Eye (tissue), 1 donor: Measurements from ENCODE around the gene GGTLC3.
"Not testable (repeated sequence)": the region's sequence is repeated elsewhere in the genome, so short reads cannot be mapped to it uniquely, and the experiment has no call there.

Experiments
- DNase-seq: peaks from one replicate; pipeline ENCODE4 v3.0.0-alpha.2; 2015

The GGTLC3 gene

GRCh38 chr22:18518061-18518460, at the start of gene GGTLC3:
Gene GGTLC3, minus strand, starts transcription at chr22:18518161. Its CDS starts 264 bp downstream, at chr22:18517897.
- not testable (repeated sequence) for DNase-seq

GRCh38 chr22:18560099-18560974, 42.4 kb upstream of the GGTLC3 start:
- not testable (repeated sequence) for DNase-seq

GRCh38 chr22:18558939-18559338, 41.0 kb upstream of the GGTLC3 start:
- DNase-seq: not testable (repeated sequence)

- not testable (repeated sequence) for DNase-seq
Observed at GRCh38 chr22:18558516-18558915, 40.6 kb upstream of the GGTLC3 start.

- not testable (repeated sequence) for DNase-seq
Observed at GRCh38 chr22:18554280-18555256, 36.6 kb upstream of the GGTLC3 start.

- DNase-seq: not testable (repeated sequence)
Observed at GRCh38 chr22:18552839-18553597, 35.1 kb upstream of the GGTLC3 start.

- not testable (repeated sequence) for DNase-seq
Observed at GRCh38 chr22:18551046-18551445, 33.1 kb upstream of the GGTLC3 start.

- peak; percentile 2 for DNase-seq
Observed at GRCh38 chr22:18549458-18550179, 31.7 kb upstream of the GGTLC3 start.

GRCh38 chr22:18544615-18545014, 26.7 kb upstream of the GGTLC3 start:
- DNase-seq: peak; percentile 0

GRCh38 chr22:18543400-18543799, 25.4 kb upstream of the GGTLC3 start:
- DNase-seq: not testable (repeated sequence)

GRCh38 chr22:18539994-18540393, 22.0 kb upstream of the GGTLC3 start:
- DNase-seq: not testable (repeated sequence)

GRCh38 chr22:18534315-18534714, 16.4 kb upstream of the GGTLC3 start:
- not testable (repeated sequence) for DNase-seq

- DNase-seq: not testable (repeated sequence)
Observed at GRCh38 chr22:18533633-18534032, 15.7 kb upstream of the GGTLC3 start.

GRCh38 chr22:18529416-18530145, 11.6 kb upstream of the GGTLC3 start:
- not testable (repeated sequence) for DNase-seq

GRCh38 chr22:18528597-18529415, 10.8 kb upstream of the GGTLC3 start:
- peak; percentile 90 for DNase-seq

GRCh38 chr22:18527752-18528596, 10.0 kb upstream of the GGTLC3 start, which contains the start of gene TMEM191B:
Gene TMEM191B, plus strand, starts transcription at chr22:18527802. Its CDS starts 179 bp downstream, at chr22:18527981.
- DNase-seq: not testable (repeated sequence)

GRCh38 chr22:18523328-18523727, 5.4 kb upstream of the GGTLC3 start:
- not testable (repeated sequence) for DNase-seq

GRCh38 chr22:18522762-18523161, 4.8 kb upstream of the GGTLC3 start:
- DNase-seq: not testable (repeated sequence)

- not testable (repeated sequence) for DNase-seq
Observed at GRCh38 chr22:18513454-18513853, 4.5 kb downstream of the GGTLC3 start.
